K562 (cell line): ENCODE results near the gene PTPRO. TPM values are rescaled to one million over a fixed set of nuclear protein-coding genes. Genes with fewer than 3 reads are reported as not detected.

Source experiments
- ATAC-seq: fragments of 200-7000 bp; cut with Tn5 transposase; 3 replicates; pipeline ENCODE4 v1.9.1; 2020; ENCODE audit warnings: moderate library complexity
- BruUV-seq: library from RNA; stranded (reverse); fragments of 400-500 nt; replicated peaks from 2 replicates; lab custom pipeline; 2021; lab: Mats Ljungman, UMichigan
- CTCF ChIA-PET: fragments of 300-600 bp; formaldehyde crosslinking; extraction: SDS; loops from one replicate; lab custom pipeline; 2021; ENCODE audit warnings: low intra/inter-chr PET ratio; lab: Yijun Ruan, JAX
- POLR2A ChIA-PET: fragments of 300-600, 350-650 bp; sonication (Branson Sonifier 250); formaldehyde crosslinking; extraction: SDS; loops from one replicate; lab custom pipeline; 2021; ENCODE audit warnings: antibody characterized with exemption, inconsistent platforms; lab: Yijun Ruan, JAX
- DNase-seq, 4 experiments: peaks; one replicate each; pipeline versions ENCODE4 v3.0.0 to v3.0.0-alpha.2; 2011 to 2018; ENCODE audit warnings: low spot score in 3 of 4, mixed read lengths in 3 of 4; ENCODE audit errors: extremely low read depth in 1 of 4
- FAIRE-seq: peaks from 2 replicates; lab custom pipeline; 2011; peaks lifted over from hg19 to GRCh38; lab: Jason Lieb, UNC
- H2AFZ ChIP-seq: 2 replicates; pipeline ENCODE4 v1.6.0; 2011; ENCODE audit warnings: low read depth, low read length, control low read depth, inconsistent platforms
- H3K27ac ChIP-seq: fragments of 200-600 bp; 3 replicates; pipeline ENCODE4 v1.8.0; 2011; ENCODE audit warnings: low read depth, mild to moderate bottlenecking, control low read depth, inconsistent platforms, low read length, moderate library complexity, mixed read lengths; ENCODE audit errors: extremely low read depth
- H3K27me3 ChIP-seq, 2 experiments: fragments of 300-600 bp in 1 of 2; 2 replicates in 1 of 2; 3 replicates in 1 of 2; pipeline versions ENCODE4 v1.6.0 to v1.8.0; 2011; ENCODE audit warnings: inconsistent platforms in 2 of 2, low read length in 2 of 2, mild to moderate bottlenecking in 1 of 2, mixed read lengths in 1 of 2, moderate library complexity in 1 of 2; ENCODE audit not compliant: control insufficient read depth in 2 of 2, insufficient read depth in 2 of 2
- H3K36me3 ChIP-seq: fragments of 300-600 bp; 3 replicates; pipeline ENCODE4 v1.8.0; 2011; ENCODE audit warnings: mild to moderate bottlenecking, low read length, inconsistent platforms; ENCODE audit not compliant: control insufficient read depth, insufficient read depth
- H3K4me1 ChIP-seq, 2 experiments: fragments of 200-600 bp in 1 of 2; replicated peaks in 1 of 2; 2 replicates in 1 of 2; 3 replicates in 1 of 2; pipeline versions ENCODE4 v1.5.1 to v1.8.0; 2011; ENCODE audit warnings: inconsistent platforms in 2 of 2, low read length in 2 of 2, mild to moderate bottlenecking in 1 of 2, mixed read lengths in 1 of 2, moderate library complexity in 1 of 2; ENCODE audit not compliant: control insufficient read depth in 2 of 2, insufficient read depth in 2 of 2
- H3K4me2 ChIP-seq: 2 replicates; pipeline ENCODE4 v1.6.1; 2011; ENCODE audit warnings: low read length, control low read depth, inconsistent platforms, mixed read lengths; ENCODE audit not compliant: insufficient read depth
- H3K4me3 ChIP-seq: fragments of 200-600 bp; sonication (generic), shearing (Covaris generic); 2 replicates; pipeline ENCODE4 v1.5.1; 2016; ENCODE audit warnings: control low read depth, inconsistent platforms
- H3K79me2 ChIP-seq: fragments of 200-600 bp; 3 replicates; pipeline ENCODE4 v1.8.0; 2011; ENCODE audit warnings: low read length, inconsistent platforms; ENCODE audit not compliant: control insufficient read depth, insufficient read depth
- H3K9ac ChIP-seq, 2 experiments: 2 replicates each; pipeline versions ENCODE4 v1.6.0 to v1.6.1; 2011; ENCODE audit warnings: low read depth in 2 of 2, low read length in 2 of 2, control low read depth in 1 of 2, inconsistent platforms in 1 of 2, mild to moderate bottlenecking in 1 of 2, mixed read lengths in 1 of 2; ENCODE audit not compliant: insufficient read depth in 1 of 2
- H3K9me1 ChIP-seq: one replicate; pipeline ENCODE4 v1.6.0; 2011; ENCODE audit warnings: inconsistent platforms, mild to moderate bottlenecking, low read length, moderate library complexity; ENCODE audit not compliant: control insufficient read depth, insufficient read depth
- H3K9me3 ChIP-seq: replicated peaks from 2 replicates; pipeline ENCODE4 v1.5.1; 2011; ENCODE audit warnings: low read depth, low read length, inconsistent platforms; ENCODE audit not compliant: control insufficient read depth, insufficient read depth
- H4K20me1 ChIP-seq: replicated peaks from 2 replicates; pipeline ENCODE4 v1.6.1; 2011; ENCODE audit warnings: low read length, inconsistent platforms, mixed read lengths; ENCODE audit not compliant: control insufficient read depth, insufficient read depth
- BRD4 ChIP-seq: fragments of 200-600 bp; sonication (generic); IDR thresholded peaks from 2 replicates; pipeline ENCODE4 v1.6.1; 2017; ENCODE audit warnings: inconsistent platforms
- CBFA2T3 ChIP-seq: fragments of 450-650 bp; IDR thresholded peaks from 2 replicates; pipeline ENCODE4 v1.6.1; 2017
- JUN ChIP-seq, 2 experiments: sonication (generic) in 1 of 2; formaldehyde crosslinking in 1 of 2; IDR thresholded peaks; 2 replicates each; pipeline versions ENCODE4 v1.6.1 to v1.8.0; 2012 to 2022; ENCODE audit warnings: borderline replicate concordance in 2 of 2, mild to moderate bottlenecking in 2 of 2, improper control_type of control experiment in 1 of 2, low read depth in 1 of 2, low read length in 1 of 2, missing genetic modification reagents in 1 of 2
- LEF1 ChIP-seq: fragments of 450-650 bp; IDR thresholded peaks from 2 replicates; pipeline ENCODE4 v1.6.1; 2016; ENCODE audit warnings: mild to moderate bottlenecking
- ZBTB8A ChIP-seq: fragments of 450-650 bp; IDR thresholded peaks from 2 replicates; pipeline ENCODE4 v1.6.1; 2018; ENCODE audit warnings: mild to moderate bottlenecking, moderate library complexity; ENCODE audit not compliant: partially characterized antibody
- ZC3H8 ChIP-seq: fragments of 450-650 bp; IDR thresholded peaks from 2 replicates; pipeline ENCODE4 v1.6.1; 2017
- ZNF232 ChIP-seq: sonication (generic); formaldehyde crosslinking; IDR thresholded peaks from 2 replicates; pipeline ENCODE4 v1.8.0; 2022; ENCODE audit warnings: mild to moderate bottlenecking, missing genetic modification reagents
- WGBS: fragments of 100-300 bp; shearing (Covaris generic); methylation state at CpG from one replicate; pipeline ENCODE4 v1.1.6; 2016; ENCODE audit warnings: low coverage, mixed read lengths; ENCODE audit not compliant: insufficient coverage; ENCODE audit errors: missing lambda C conversion rate; 5-methylcytosine and 5-hydroxymethylcytosine counted together
- in situ Hi-C: fragments of 300-500 bp; cut with MboI; formaldehyde crosslinking; loops from 4 replicates; pipeline ENCODE4 v1.15.0; 2018; ENCODE audit warnings: inconsistent platforms, mixed read lengths
- intact Hi-C: fragments of 100-400 bp; cut with micrococcal nuclease; formaldehyde crosslinking; loops from 2 replicates; pipeline ENCODE4 v1.14.2; 2022
- polyA plus RNA-seq, 8 experiments: library from polyadenylated mRNA; depleted of rRNA in 4 of 8; stranded (reverse) in 5 of 8; unstranded in 3 of 8; fragments of >200 nt; fragmentation: Nextera tagmentation in 2 of 8; fragmentation: Illumina TruSeq in 1 of 8; extraction: Ambion mirVana in 2 of 8; extraction: Trizol in 1 of 8; gene quantifications; 2 replicates each; pipeline versions ENCODE4 v1.2.1 to v1.2.3, GENCODE V29; 2011 to 2014; ENCODE audit warnings: inconsistent platforms in 1 of 8, missing spikeins in 1 of 8
- total RNA-seq, 7 experiments: library from RNA; depleted of rRNA in 6 of 7; stranded (reverse); fragments of >200 nt in 6 of 7; fragmentation: Illumina TruSeq in 2 of 7; extraction: Trizol in 2 of 7; gene quantifications; 2 replicates each; pipeline versions ENCODE4 v1.2.1 to v1.2.3, GENCODE V29; 2011 to 2021; ENCODE audit warnings: low replicate concordance in 1 of 7
- TF ChIP-seq, protein P1 (sequence below): fragments of 250-450 bp; sonication (Bioruptor Pico); IDR thresholded peaks from 2 replicates; pipeline ENCODE4 v1.5.0; 2021

Gene PTPRO
- total and polyA plus RNA-seq, 9 of the 15 experiments (the other 6 are each of a cell fraction or from before 2014, with no cell fraction given), result 0.22 TPM; not detected in 8

GRCh38 chr12:15581006-15581405 lies 258.7 kb downstream of the PTPRO start:
- POLR2A ChIA-PET, result no interaction called here
- H3K4me3 ChIP-seq, result no peak overlapping the region
- FAIRE-seq, result no peak

GRCh38 chr12:15583804-15584203 lies 261.5 kb downstream of the PTPRO start:
- Histone ChIP-seq H3K4me3 (no peak overlapping the region), H3K79me2 (no peaks in the 10 kb centered on the region), H3K9me3 (no peaks in the 10 kb centered on the region), H3K4me1 (no peaks in the 10 kb centered on the region), H3K4me2 (no peak overlapping the region), H3K27ac (no peak overlapping the region), H4K20me1 (no peaks in the 10 kb centered on the region), H3K36me3 (no peaks in the 10 kb centered on the region)
- ATAC-seq (no peak), DNase-seq (no peak), FAIRE-seq (no peak)
- CTCF ChIA-PET, result no interaction called here
- intact Hi-C loops, result loop anchor here (5.0 kb wide), 1 partner anchor 307 kb away; no protein-coding TSS in a partner anchor
- 0% methylated on average over 6 of the region's 7 CpGs for WGBS
- in situ Hi-C loops, result no loop called here
- POLR2A ChIA-PET, result no interaction called here
- TF ChIP-seq JUN (IDR thresholded peaks at IDR 0.05; ENCODE audit: borderline replicate concordance, low read depth, low read length) (no peak), JUN (CRISPR knock-in tag; IDR thresholded peaks at IDR 0.05; ENCODE audit: borderline replicate concordance) (no peak)
- TF ChIP-seq, all 486 proteins: peak for 0
- no peak overlapping the region for H2AFZ ChIP-seq
- no TSS peak for BruUV-seq
- no peak overlapping the region for H3K9ac ChIP-seq
- no peaks in the 10 kb centered on the region for H3K9me1 ChIP-seq
- no peaks in the 10 kb centered on the region for H3K27me3 ChIP-seq

More at GRCh38 chr12:15581006-15581405, 258.7 kb downstream of the PTPRO start:
- no peak overlapping the region for H3K27ac ChIP-seq
- intact Hi-C loops (loop anchor here (5.0 kb wide), 1 partner anchor 304 kb away; no protein-coding TSS in a partner anchor), in situ Hi-C loops (no loop called here)
- no peaks in the 10 kb centered on the region for H3K9me1 ChIP-seq
- H3K36me3 ChIP-seq, result no peaks in the 10 kb centered on the region
- no peaks in the 10 kb centered on the region for H3K9me3 ChIP-seq
- WGBS, result 0% methylated on average over 3 of the region's 6 CpGs
- H3K9ac ChIP-seq, result no peak overlapping the region
- H4K20me1 ChIP-seq, result no peaks in the 10 kb centered on the region
- no peaks in the 10 kb centered on the region for H3K4me1 ChIP-seq
- no peak overlapping the region for H2AFZ ChIP-seq
- ATAC-seq, result no peak
- DNase-seq, result no peak
- CTCF ChIA-PET, result no interaction called here
- BruUV-seq, result no TSS peak
- H3K4me2 ChIP-seq, result no peak overlapping the region
- no peaks in the 10 kb centered on the region for H3K27me3 ChIP-seq
- TF ChIP-seq ZNF232 (no peak), LEF1 (no peak), CBFA2T3 (no peak), ZC3H8 (no peak), BRD4 (no peak), ZBTB8A (no peak)
- TF ChIP-seq, protein P1, sequence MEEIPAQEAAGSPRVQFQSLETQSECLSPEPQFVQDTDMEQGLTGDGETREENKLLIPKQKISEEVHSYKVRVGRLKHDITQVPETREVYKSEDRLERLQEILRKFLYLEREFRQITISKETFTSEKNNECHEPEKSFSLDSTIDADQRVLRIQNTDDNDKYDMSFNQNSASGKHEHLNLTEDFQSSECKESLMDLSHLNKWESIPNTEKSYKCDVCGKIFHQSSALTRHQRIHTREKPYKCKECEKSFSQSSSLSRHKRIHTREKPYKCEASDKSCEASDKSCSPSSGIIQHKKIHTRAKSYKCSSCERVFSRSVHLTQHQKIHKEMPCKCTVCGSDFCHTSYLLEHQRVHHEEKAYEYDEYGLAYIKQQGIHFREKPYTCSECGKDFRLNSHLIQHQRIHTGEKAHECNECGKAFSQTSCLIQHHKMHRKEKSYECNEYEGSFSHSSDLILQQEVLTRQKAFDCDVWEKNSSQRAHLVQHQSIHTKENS, result no peak
- no peaks in the 10 kb centered on the region for H3K79me2 ChIP-seq
